ENCODE data around the gene TCEA3. TPM values are rescaled to one million over a fixed set of nuclear protein-coding genes. Genes with fewer than 3 reads are reported as not detected.
"Not testable (repeated sequence)": the region's sequence is repeated elsewhere in the genome, so short reads cannot be mapped to it uniquely, and the experiment has no call there.

TCEA3 gene
- total RNA-seq, 3 donors from 2014 or later (not counting 1 experiment from before 2014, with no cell fraction given): 0.75 to 1.5 (median 0.94) TPM

GRCh38 chr1:23381233-23381885 lies 43.2 kb downstream of the TCEA3 start:
- Mint-ChIP-seq H3K4me1 (no peaks in the 10 kb centered on the region), H3K9me3 (no peaks in the 10 kb centered on the region), H3K27me3 (ENCODE audit: low read depth in 2 of 2) (no peaks in the 10 kb centered on the region), H3K4me3 (no peak overlapping the region), H3K27ac (no peak overlapping the region), H3K36me3 (no peaks in the 10 kb centered on the region)
- TF ChIP-seq CTCF (IDR thresholded peaks at IDR 0.05): no peak
- Histone ChIP-seq H3K9me3 (ENCODE audit: control insufficient read depth, insufficient read depth, low read length) (no peaks in the 10 kb centered on the region), H3K27me3 (ENCODE audit: control insufficient read depth, insufficient read depth, low read length) (no peaks in the 10 kb centered on the region), H3K27ac (ENCODE audit: low read length) (no peak overlapping the region), H3K36me3 (ENCODE audit: control insufficient read depth, insufficient read depth, low read length) (no peaks in the 10 kb centered on the region), H3K4me1 (ENCODE audit: control insufficient read depth, insufficient read depth, low read length) (no peaks in the 10 kb centered on the region), H3K4me3 (ENCODE audit: low read length) (no peak overlapping the region)
- ATAC-seq (no peak), DNase-seq (no peak)
- intact Hi-C loops (cut with micrococcal nuclease): no loop called here
- 80% methylated on average over 5 of the region's 5 CpGs for WGBS (ENCODE audit: insufficient coverage)

- H3K27me3 ChIP-seq (ENCODE audit: control insufficient read depth, insufficient read depth, low read length): no peaks in the 10 kb centered on the region
- no peak overlapping the region for H3K27ac ChIP-seq (ENCODE audit: low read length)
- no peaks in the 10 kb centered on the region for H3K9me3 ChIP-seq (ENCODE audit: control insufficient read depth, insufficient read depth, low read length)
- Mint-ChIP-seq H3K27ac (no peak overlapping the region), H3K36me3 (no peaks in the 10 kb centered on the region), H3K4me1 (no peaks in the 10 kb centered on the region), H3K27me3 (ENCODE audit: low read depth in 2 of 2) (no peaks in the 10 kb centered on the region), H3K9me3 (no peaks in the 10 kb centered on the region), H3K4me3 (no peak overlapping the region)
- DNase-seq (no peak), ATAC-seq (no peak)
- no peak overlapping the region for H3K4me3 ChIP-seq (ENCODE audit: low read length)
- H3K36me3 ChIP-seq (ENCODE audit: control insufficient read depth, insufficient read depth, low read length): no peaks in the 10 kb centered on the region
- H3K4me1 ChIP-seq (ENCODE audit: control insufficient read depth, insufficient read depth, low read length): no peaks in the 10 kb centered on the region
- WGBS (ENCODE audit: insufficient coverage): 73% methylated on average over 4 of the region's 5 CpGs
- TF ChIP-seq CTCF (IDR thresholded peaks at IDR 0.05): no peak
- intact Hi-C loops (cut with micrococcal nuclease): no loop called here
Measured at GRCh38 chr1:23380719-23381118, 43.8 kb downstream of the TCEA3 start.

- H3K9me3 ChIP-seq (ENCODE audit: control insufficient read depth, insufficient read depth, low read length); DNase-seq; H3K4me1 Mint-ChIP-seq; H3K27me3 Mint-ChIP-seq (ENCODE audit: low read depth in 2 of 2); H3K27me3 ChIP-seq (ENCODE audit: control insufficient read depth, insufficient read depth, low read length); H3K9me3 Mint-ChIP-seq; H3K4me1 ChIP-seq (ENCODE audit: control insufficient read depth, insufficient read depth, low read length); H3K4me3 Mint-ChIP-seq; H3K36me3 Mint-ChIP-seq; intact Hi-C loops (cut with micrococcal nuclease); H3K4me3 ChIP-seq (ENCODE audit: low read length); H3K27ac ChIP-seq (ENCODE audit: low read length); H3K27ac Mint-ChIP-seq; H3K36me3 ChIP-seq (ENCODE audit: control insufficient read depth, insufficient read depth, low read length); ATAC-seq: not testable (repeated sequence)
- WGBS (ENCODE audit: insufficient coverage): 87% methylated on average over 4 of the region's 4 CpGs
Measured at GRCh38 chr1:23380236-23380635, 44.3 kb downstream of the TCEA3 start.

- no peak for DNase-seq
- 95% methylated on average over 19 of the region's 19 CpGs for WGBS (ENCODE audit: insufficient coverage)
- Mint-ChIP-seq H3K9me3 (no peaks in the 10 kb centered on the region), H3K4me3 (no peak overlapping the region), H3K4me1 (no peaks in the 10 kb centered on the region), H3K36me3 (no peaks in the 10 kb centered on the region), H3K27me3 (ENCODE audit: low read depth in 2 of 2) (no peaks in the 10 kb centered on the region), H3K27ac (no peak overlapping the region)
- ATAC-seq: no peak
- Histone ChIP-seq H3K36me3 (ENCODE audit: control insufficient read depth, insufficient read depth, low read length) (no peaks in the 10 kb centered on the region), H3K27me3 (ENCODE audit: control insufficient read depth, insufficient read depth, low read length) (no peaks in the 10 kb centered on the region), H3K4me3 (ENCODE audit: low read length) (no peak overlapping the region), H3K27ac (ENCODE audit: low read length) (no peak overlapping the region), H3K9me3 (ENCODE audit: control insufficient read depth, insufficient read depth, low read length) (no peaks in the 10 kb centered on the region), H3K4me1 (ENCODE audit: control insufficient read depth, insufficient read depth, low read length) (no peaks in the 10 kb centered on the region)
- intact Hi-C loops (cut with micrococcal nuclease): no loop called here
- TF ChIP-seq CTCF (IDR thresholded peaks at IDR 0.05): no peak
Measured at GRCh38 chr1:23376890-23377811, 47.4 kb downstream of the TCEA3 start.

- H3K4me1 ChIP-seq (ENCODE audit: control insufficient read depth, insufficient read depth, low read length); H3K36me3 Mint-ChIP-seq; H3K9me3 Mint-ChIP-seq; H3K27ac ChIP-seq (ENCODE audit: low read length); H3K4me3 Mint-ChIP-seq; H3K4me3 ChIP-seq (ENCODE audit: low read length); H3K27ac Mint-ChIP-seq; H3K27me3 ChIP-seq (ENCODE audit: control insufficient read depth, insufficient read depth, low read length); ATAC-seq; H3K9me3 ChIP-seq (ENCODE audit: control insufficient read depth, insufficient read depth, low read length); DNase-seq; H3K27me3 Mint-ChIP-seq (ENCODE audit: low read depth in 2 of 2); H3K36me3 ChIP-seq (ENCODE audit: control insufficient read depth, insufficient read depth, low read length); intact Hi-C loops (cut with micrococcal nuclease): not testable (repeated sequence)
- 87% methylated on average over 12 of the region's 12 CpGs for WGBS (ENCODE audit: insufficient coverage)
- peaks cover 12 to 17% of the 10 kb centered on the region in 2 donors for H3K4me1 Mint-ChIP-seq
Measured at GRCh38 chr1:23374079-23374735, 50.3 kb downstream of the TCEA3 start.
